ENCODE results near the gene GPR68.
A peak's percentile ranks its signal among the peaks of the same experiment; 100 is the strongest.
"Not testable (repeated sequence)": the region's sequence is repeated elsewhere in the genome, so short reads cannot be mapped to it uniquely, and the experiment has no call there.

The GPR68 gene

GRCh38 chr14:91252871-91253794 lies 8.6 kb upstream of the GPR68 start:
- no peak for DNase-seq (ENCODE audit: low read depth in 3 of 3)

DNA sequence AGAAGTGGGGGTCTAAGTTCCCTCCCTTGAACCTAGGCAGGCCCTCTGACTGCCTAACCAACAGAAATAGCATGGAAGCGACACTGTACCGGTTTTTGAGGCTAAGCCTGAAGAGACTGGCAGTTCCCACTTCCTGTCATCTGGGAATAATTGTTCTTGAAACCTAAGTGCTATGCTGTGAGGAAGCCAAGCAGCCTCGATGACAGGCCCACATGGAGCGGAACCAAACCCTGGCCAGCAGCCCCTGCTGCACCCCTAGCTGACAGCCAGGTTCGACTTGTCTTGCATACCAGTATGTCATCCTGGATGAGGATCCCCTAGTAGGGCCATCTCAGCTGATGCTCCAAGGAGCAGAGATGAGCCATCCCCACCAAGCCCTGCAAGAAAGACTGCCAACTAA lies 6.4 kb upstream of the GPR68 start:
- no peak for DNase-seq (ENCODE audit: low read depth in 3 of 3)

- no peak for DNase-seq (ENCODE audit: low read depth in 3 of 3)
Observed at GRCh38 chr14:91249841-91250616, 5.5 kb upstream of the GPR68 start.

DNA sequence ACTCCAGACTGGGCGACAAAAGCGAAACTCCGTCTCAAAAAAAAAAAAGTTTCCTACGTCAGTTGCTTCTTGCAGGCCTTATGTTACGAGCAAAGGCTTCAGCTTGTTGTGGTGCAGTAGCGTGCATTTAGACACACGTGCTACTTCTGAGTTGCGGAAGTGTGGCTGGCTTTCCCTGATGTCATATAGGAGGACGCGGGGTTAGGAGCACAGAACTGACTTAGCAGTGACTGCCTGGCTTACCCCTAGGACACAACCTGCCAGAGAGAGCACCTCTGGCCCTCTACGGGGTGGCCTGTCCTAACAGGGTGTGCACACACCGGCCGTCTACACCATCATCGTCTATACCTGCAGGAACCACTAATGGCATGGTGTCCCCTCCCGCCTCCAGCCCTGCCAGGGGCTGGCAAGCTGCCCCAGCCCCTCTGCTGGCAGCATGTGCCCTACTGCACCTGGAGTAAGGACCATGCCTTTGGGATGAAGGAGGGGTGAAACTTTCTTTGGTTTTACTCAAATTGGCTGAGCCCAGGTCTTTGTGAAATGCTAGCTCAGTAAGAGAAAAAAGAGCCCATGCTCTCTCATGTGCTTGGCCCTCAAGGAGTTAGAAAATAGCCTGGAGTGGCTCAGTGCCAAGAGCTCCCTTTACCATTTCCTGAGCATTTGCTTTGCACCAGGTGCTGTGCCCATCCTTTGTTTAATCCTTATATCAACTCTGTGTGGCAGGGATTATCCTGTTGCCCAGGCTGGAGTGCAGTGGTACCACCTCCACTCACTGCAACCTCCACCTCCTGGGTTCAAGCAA lies 1.7 kb upstream of the GPR68 start:
- peak in 2 of 3 experiments; percentile 60 to 72 for DNase-seq (ENCODE audit: low read depth in 3 of 3)

- DNase-seq (ENCODE audit: low read depth in 3 of 3), result not testable (repeated sequence)
Observed at GRCh38 chr14:91245616-91246015, 1.1 kb upstream of the GPR68 start.

GRCh38 chr14:91245029-91245428 lies 525 bp upstream of the GPR68 start:
- peak in 1 of 3 experiments; percentile 67 for DNase-seq (ENCODE audit: low read depth in 3 of 3)

DNA sequence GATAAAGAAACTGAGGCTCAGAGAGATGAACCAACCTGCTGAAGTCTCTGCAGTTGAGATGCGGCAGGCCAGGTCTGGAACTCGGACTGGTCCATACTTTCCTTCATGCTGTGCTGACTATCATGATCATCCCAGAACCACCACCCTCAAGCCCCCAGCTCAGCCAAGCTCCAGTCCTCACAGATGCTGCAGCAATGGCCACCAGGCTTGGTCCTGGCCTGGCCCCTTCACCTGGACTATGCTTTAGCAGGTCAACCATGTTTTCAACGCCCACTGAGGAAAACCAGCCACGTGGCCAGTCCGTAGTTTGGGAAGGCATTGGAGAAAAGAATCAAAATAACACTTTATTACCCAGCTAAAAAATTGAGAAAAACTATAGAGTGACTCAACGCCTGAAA lies 1.4 kb downstream of the GPR68 start:
- DNase-seq (ENCODE audit: low read depth in 3 of 3), result no peak

DNA sequence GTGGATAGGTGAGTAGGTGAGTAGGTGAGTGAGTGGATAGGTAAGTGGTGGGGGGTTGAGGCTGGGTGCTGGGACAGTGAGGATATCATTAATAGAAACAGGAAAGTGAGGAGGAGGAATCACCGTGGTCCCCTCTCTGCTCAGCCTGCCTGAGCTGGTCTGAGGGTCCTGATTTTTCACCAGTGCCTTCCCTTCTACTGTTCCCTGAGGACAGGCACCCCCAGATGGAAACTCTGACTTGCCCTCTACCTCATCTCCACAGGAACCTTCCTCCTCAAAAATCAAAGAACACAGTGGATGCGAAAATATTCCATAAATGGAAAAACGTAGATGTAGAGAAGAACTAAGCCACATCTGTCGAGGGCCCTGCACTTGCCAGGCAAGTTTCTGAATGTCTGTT lies 1.9 kb downstream of the GPR68 start:
- DNase-seq (ENCODE audit: low read depth in 3 of 3), result no peak

DNA sequence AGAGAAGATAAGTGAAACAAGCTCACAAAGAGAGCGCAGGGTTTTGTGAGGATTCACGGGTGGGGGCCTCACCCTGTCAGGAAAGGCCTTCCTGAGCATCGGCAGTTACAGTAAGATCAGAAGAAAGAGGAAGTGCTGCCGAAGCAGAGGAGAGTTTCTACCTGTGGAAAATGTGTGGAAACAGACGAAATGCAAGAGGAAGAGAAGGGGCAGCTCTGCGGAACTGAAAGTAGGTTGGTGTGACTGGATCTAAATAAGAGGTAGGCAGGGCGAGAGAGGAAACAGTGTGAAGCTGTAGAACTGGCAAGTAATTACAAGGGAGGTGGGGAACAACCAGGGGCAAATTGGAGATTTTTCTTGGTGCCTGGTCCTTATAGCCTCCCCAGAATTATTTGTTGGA lies 2.6 kb downstream of the GPR68 start:
- no peak for DNase-seq (ENCODE audit: low read depth in 3 of 3)

DNA sequence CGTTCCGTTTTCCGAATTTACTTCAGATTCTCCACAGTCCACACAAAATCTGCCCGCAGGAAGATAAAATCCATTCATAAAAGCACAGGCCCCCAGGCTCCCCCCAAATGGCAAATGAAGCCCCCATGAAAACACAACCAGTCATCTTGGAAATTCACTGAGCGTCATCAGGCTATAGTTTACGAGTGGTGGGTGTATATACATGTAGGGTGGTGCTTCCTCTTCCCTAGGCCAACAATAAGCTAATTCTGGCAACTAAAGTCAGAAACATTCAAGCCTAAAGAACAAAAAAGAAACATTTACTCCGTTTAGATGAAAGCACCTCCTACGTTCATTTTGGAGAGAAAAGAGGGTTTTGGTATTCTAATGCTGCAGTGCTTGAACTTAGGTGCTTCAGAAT lies 5.8 kb downstream of the GPR68 start:
- no peak for DNase-seq (ENCODE audit: low read depth in 3 of 3)

GRCh38 chr14:91238085-91238484 lies 6.4 kb downstream of the GPR68 start:
- DNase-seq (ENCODE audit: low read depth in 3 of 3), result no peak

DNA sequence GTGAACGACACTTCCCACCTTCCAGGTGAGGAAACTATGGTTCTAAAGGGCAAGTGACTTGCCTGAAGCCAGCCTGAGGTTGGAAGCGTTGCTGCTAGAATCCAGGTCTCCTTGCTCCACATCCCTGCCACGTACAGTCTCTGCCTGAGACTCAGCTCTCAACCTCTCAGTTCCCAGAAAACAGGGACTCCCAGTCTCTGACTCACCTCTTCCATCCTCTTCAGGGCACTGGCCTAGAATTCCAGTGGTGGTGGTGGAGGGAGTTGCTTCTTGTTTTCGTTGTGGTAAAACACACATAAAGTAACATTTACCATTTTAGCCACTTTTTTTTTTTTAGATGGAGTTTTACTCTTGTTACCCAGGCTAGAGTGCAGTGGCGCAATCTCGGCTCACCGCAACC lies 7.3 kb downstream of the GPR68 start:
- no peak for DNase-seq (ENCODE audit: low read depth in 3 of 3)

- DNase-seq (ENCODE audit: low read depth in 3 of 3), result no peak
Observed at GRCh38 chr14:91235841-91236240, 8.7 kb downstream of the GPR68 start.

DNA sequence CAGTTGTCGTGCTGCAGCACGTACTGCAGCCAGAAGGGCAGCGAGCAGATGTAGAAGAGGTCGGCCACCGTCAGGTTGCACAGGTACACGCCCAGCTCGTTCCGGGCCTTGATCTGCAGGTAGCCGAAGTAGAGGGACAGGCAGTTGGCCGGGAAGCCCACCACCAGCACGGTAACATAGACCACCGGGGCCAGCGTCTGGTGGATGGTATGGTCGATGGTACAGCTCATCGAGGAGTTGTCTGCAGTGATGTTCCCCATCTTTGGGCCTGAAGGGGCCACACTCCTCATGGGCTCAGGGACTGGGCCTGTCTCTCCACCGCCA lies 9.8 kb downstream of the GPR68 start:
- DNase-seq (ENCODE audit: low read depth in 3 of 3), result no peak

DNA sequence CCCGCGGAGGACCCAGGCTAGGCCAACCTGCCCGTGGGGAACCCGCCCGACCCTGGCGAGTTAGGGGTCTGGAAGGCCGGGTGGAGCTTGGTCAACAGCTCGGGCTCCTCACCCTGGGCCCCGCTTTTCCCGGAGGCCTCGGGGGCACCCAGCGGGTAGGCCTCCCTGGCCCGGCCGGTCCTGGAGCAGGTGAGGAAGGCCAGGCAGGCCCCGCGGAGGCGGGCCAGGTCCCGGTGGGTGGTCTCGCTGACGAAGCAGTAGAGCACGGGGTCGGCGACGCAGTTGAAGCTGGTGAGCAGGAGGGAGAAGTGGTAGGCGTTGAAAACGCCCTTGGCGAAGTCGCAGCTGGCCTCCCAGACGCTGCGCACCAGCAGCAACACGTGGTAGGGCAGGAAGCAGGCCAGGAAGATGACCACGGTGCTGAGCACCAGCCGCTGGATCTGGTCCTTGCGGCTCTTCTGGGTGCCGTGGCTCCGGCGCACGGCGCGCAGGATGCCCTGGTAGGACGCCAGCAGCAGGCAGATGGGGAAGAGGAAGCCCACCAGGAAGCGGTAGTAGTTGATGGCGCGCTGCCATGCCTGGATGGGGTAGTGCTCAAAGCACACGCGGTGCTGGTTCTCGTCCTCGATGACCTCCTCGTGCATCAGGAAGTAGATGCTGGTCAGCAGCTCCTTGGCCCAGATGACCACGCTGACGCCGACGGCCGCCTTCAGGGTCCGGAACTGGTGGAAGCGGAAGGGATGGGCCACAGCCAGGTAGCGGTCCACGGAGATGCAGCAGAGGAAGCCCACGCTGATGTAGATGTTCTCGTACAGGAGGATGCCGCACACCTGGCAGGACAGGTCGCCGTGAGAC lies 10.3 kb downstream of the GPR68 start:
- no peak for DNase-seq (ENCODE audit: low read depth in 3 of 3)

GRCh38 chr14:91232603-91233002 lies 11.9 kb downstream of the GPR68 start:
- no peak for DNase-seq (ENCODE audit: low read depth in 3 of 3)

DNA sequence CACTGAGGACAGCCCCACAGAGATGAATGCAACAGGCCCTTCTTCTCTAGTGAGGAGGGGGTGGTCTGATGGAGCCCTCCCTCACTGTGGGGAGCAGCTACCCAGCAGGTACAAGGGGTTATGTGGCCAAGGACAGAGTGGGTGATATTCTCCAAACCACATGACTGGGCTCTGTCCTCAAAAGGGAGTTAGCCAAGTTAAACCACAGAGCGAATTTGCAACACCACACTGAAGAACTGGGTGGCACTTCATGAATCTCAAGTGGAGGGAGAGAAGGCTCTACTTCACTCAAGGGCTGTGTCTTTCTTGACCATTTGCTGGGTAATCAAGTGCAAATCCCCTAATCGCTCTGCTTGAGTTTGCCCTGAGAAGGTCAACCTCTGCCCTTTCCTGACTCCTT lies 12.5 kb downstream of the GPR68 start:
- DNase-seq (ENCODE audit: low read depth in 3 of 3), result no peak

DNA sequence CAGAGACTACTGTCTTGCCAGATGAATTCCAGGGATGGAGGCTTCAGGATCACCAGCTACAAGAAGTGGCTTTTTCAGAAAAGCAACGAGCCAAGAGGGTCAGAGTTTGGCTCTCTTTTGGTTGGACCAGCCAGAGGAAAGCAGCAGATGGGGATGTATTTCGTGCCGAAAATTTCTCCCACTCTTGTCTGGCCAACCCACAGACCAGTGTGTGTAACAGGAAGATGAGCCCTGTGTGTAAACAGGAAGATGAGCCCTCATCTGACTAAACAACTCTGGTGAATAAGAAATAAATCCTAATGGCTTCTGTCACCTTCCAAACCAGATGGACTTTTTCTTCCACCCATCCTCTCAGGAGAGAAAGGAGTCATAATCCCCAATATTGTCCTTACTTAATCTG lies 13.1 kb downstream of the GPR68 start:
- DNase-seq (ENCODE audit: low read depth in 3 of 3), result no peak

- DNase-seq (ENCODE audit: low read depth in 3 of 3), result no peak
Observed at GRCh38 chr14:91230397-91231035, 14.0 kb downstream of the GPR68 start.

DNA sequence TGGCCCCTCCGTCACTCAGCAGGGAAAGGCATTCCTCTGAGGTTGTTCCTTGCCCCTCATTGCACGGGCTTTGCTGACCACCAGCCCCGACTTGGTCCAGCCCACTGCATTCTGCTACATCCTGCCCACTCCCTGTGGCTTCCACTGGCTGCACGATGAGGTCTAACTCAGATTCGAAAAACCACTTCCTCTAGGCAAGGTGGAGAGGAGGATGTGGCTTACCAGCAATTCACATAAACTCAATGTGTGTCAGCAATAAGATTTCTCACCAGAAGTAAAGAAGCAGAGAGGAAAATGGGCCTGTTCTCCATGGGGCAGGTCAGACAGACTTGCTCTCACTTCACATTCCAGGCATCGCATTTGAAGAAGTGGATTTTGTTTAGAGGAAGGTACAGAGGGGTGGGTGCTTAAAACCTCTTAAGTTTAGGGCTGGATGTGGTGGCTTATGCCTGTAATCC lies 14.7 kb downstream of the GPR68 start:
- no peak for DNase-seq (ENCODE audit: low read depth in 3 of 3)

DNA sequence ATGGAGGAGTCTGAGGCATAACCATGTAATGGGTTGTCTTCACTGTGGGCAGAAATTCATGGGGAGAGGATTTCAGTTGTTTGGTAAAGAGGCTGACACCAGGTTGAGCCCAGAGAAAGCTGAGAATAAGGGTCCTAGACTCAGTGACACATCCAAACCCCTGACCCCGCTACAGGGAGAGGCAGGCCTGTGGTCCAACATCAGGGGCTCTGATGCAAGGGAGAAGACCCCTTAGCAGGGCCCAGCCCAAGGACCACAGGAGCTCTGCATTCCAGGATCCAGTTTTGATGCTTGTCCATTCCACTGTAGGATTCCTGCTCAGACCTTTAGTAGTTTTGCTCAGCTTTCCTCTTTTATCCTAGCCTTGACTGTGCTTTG lies 15.5 kb downstream of the GPR68 start:
- no peak for DNase-seq (ENCODE audit: low read depth in 3 of 3)
